Endothelial cell of umbilical vein (primary cell): ENCODE data around the gene PSMC6. TPM values are rescaled to one million over a fixed set of nuclear protein-coding genes. Genes with fewer than 3 reads are reported as not detected.

Experiments
- BruUV-seq: library from RNA; stranded (reverse); fragments of 400-500 nt; replicated peaks from 2 replicates; lab custom pipeline; 2021; lab: Mats Ljungman, UMichigan
- CTCF ChIA-PET: fragments of 300-600, 350-600 bp; sonication (Branson Sonifier 250); formaldehyde crosslinking; loops from one replicate; lab custom pipeline; 2021; ENCODE audit warnings: antibody characterized with exemption, inconsistent platforms; lab: Charles Lee
- POLR2A ChIA-PET: fragments of 300-600, 350-600 bp; sonication (Branson Sonifier 250); formaldehyde crosslinking; loops from one replicate; lab custom pipeline; 2021; ENCODE audit warnings: antibody characterized with exemption, inconsistent platforms; lab: Charles Lee
- DNase-seq: peaks from one replicate; pipeline ENCODE4 v3.0.0-alpha.2; 2011; ENCODE audit warnings: low read depth, low spot score
- FAIRE-seq: peaks from 2 replicates; lab custom pipeline; 2011; peaks lifted over from hg19 to GRCh38; lab: Jason Lieb, UNC
- H2AFZ ChIP-seq: 2 replicates; pipeline ENCODE4 v1.6.0; 2012; ENCODE audit warnings: low read depth, low read length, control low read depth, inconsistent platforms
- H3K27ac ChIP-seq: 2 replicates; pipeline ENCODE4 v1.5.1; 2011; ENCODE audit warnings: low read depth, mild to moderate bottlenecking, control low read depth, low read length, moderate library complexity; ENCODE audit not compliant: insufficient read depth
- H3K27me3 ChIP-seq, 2 experiments: 2 replicates each; pipeline versions ENCODE4 v1.6.0 to v1.6.1; 2011; ENCODE audit warnings: low read length in 2 of 2, mixed read lengths in 1 of 2; ENCODE audit not compliant: control insufficient read depth in 2 of 2, insufficient read depth in 2 of 2
- H3K36me3 ChIP-seq, 2 experiments: 2 replicates in 1 of 2; 3 replicates in 1 of 2; pipeline ENCODE4 v1.5.1; 2011; ENCODE audit warnings: low read length in 2 of 2, mild to moderate bottlenecking in 1 of 2, moderate library complexity in 1 of 2; ENCODE audit not compliant: control insufficient read depth in 2 of 2, insufficient read depth in 2 of 2; ENCODE audit errors: extremely low read depth in 1 of 2
- H3K4me1 ChIP-seq: 3 replicates; pipeline ENCODE4 v1.5.1; 2011; ENCODE audit warnings: mild to moderate bottlenecking, low read length; ENCODE audit not compliant: control insufficient read depth, insufficient read depth; ENCODE audit errors: extremely low read depth
- H3K4me2 ChIP-seq: 2 replicates; pipeline ENCODE4 v1.6.1; 2011; ENCODE audit warnings: low read length, control low read depth, mixed read lengths; ENCODE audit not compliant: insufficient read depth
- H3K4me3 ChIP-seq, 3 experiments: fragments of 200-600 bp in 1 of 3; sonication (generic), shearing (Covaris generic) in 1 of 3; replicated peaks in 1 of 3; 2 replicates each; pipeline ENCODE4 v1.5.1; 2011 to 2016; ENCODE audit warnings: control low read depth in 3 of 3, low read length in 3 of 3, mild to moderate bottlenecking in 2 of 3, inconsistent platforms in 1 of 3, low read depth in 1 of 3, moderate library complexity in 1 of 3; ENCODE audit not compliant: insufficient read depth in 1 of 3
- H3K79me2 ChIP-seq: 2 replicates; pipeline ENCODE4 v1.6.0; 2012; ENCODE audit warnings: low read length, inconsistent platforms; ENCODE audit not compliant: control insufficient read depth, insufficient read depth
- H3K9ac ChIP-seq: replicated peaks from 2 replicates; pipeline ENCODE3; 2011; ENCODE audit warnings: low read length, control low read depth; ENCODE audit not compliant: insufficient read depth; ENCODE audit errors: extremely low read depth
- H3K9me1 ChIP-seq: replicated peaks from 3 replicates; pipeline ENCODE4 v1.6.0; 2011; ENCODE audit warnings: mild to moderate bottlenecking, low read length; ENCODE audit not compliant: control insufficient read depth, insufficient read depth; ENCODE audit errors: extremely low read depth
- H3K9me3 ChIP-seq: replicated peaks from 2 replicates; pipeline ENCODE4 v1.5.1; 2012; ENCODE audit warnings: low read length, inconsistent platforms; ENCODE audit not compliant: control insufficient read depth, insufficient read depth
- H4K20me1 ChIP-seq: replicated peaks from 2 replicates; pipeline ENCODE3; 2011; ENCODE audit warnings: mild to moderate bottlenecking, low read length; ENCODE audit not compliant: control insufficient read depth, insufficient read depth; ENCODE audit errors: extremely low read depth
- CTCF ChIP-seq, 2 donors: IDR thresholded peaks; 1 replicate in 1 of 2; 2 replicates in 1 of 2; pipeline ENCODE4 v1.5.1; 2011; ENCODE audit warnings: low read length in 2 of 2, mild to moderate bottlenecking in 2 of 2, moderate library complexity in 2 of 2, control low read depth in 1 of 2, inconsistent platforms in 1 of 2, low read depth in 1 of 2; ENCODE audit not compliant: insufficient read depth in 1 of 2; ENCODE audit errors: extremely low read depth in 1 of 2
- EZH2 ChIP-seq: IDR thresholded peaks from 2 replicates; pipeline ENCODE4 v1.6.1; 2012; ENCODE audit warnings: borderline replicate concordance, low read depth, mild to moderate bottlenecking, moderate library complexity, low read length, inconsistent platforms; ENCODE audit not compliant: severe bottlenecking
- FOS ChIP-seq: IDR thresholded peaks from 2 replicates; pipeline ENCODE4 v1.6.1; 2011; ENCODE audit warnings: mild to moderate bottlenecking, low read length, moderate library complexity, borderline replicate concordance; ENCODE audit not compliant: insufficient read depth
- GATA2 ChIP-seq: IDR thresholded peaks from 2 replicates; pipeline ENCODE4 v1.7.0; 2011; ENCODE audit warnings: low read depth, mild to moderate bottlenecking, moderate library complexity, mixed read lengths, low read length; ENCODE audit not compliant: insufficient read length, insufficient read depth
- JUN ChIP-seq: IDR thresholded peaks from 2 replicates; pipeline ENCODE4 v1.6.1; 2011; ENCODE audit warnings: borderline replicate concordance, low read depth; ENCODE audit not compliant: insufficient read length, insufficient read depth
- MAX ChIP-seq: IDR thresholded peaks from 2 replicates; pipeline ENCODE4 v1.6.1; 2011; ENCODE audit not compliant: insufficient read depth, insufficient read length
- MYC ChIP-seq: IDR thresholded peaks from one replicate; pipeline ENCODE4 v1.6.1; 2011; ENCODE audit warnings: mild to moderate bottlenecking, low read depth, low read length
- POLR2A ChIP-seq: IDR thresholded peaks from 2 replicates; pipeline ENCODE4 v1.6.1; 2012; ENCODE audit warnings: low read depth, mild to moderate bottlenecking, control low read depth, low read length
- POLR2AphosphoS5 ChIP-seq: IDR thresholded peaks from 2 replicates; pipeline ENCODE4 v1.6.1; 2012; ENCODE audit warnings: low read depth, mild to moderate bottlenecking, control low read depth, low read length, moderate library complexity; ENCODE audit not compliant: insufficient read depth
- dilution Hi-C: fragments of 300-500 bp; cut with MboI; formaldehyde crosslinking; loops from one replicate; pipeline ENCODE4 v1.15.0; 2019; ENCODE audit warnings: low sequenced_read_pairs; ENCODE audit not compliant: extremely low pct_ligation_motif_present
- intact Hi-C: fragments of 100-400 bp; cut with micrococcal nuclease; formaldehyde crosslinking; loops from one replicate; pipeline ENCODE4 v1.10.0; 2022
- polyA plus RNA-seq, 4 experiments: library from polyadenylated mRNA; depleted of rRNA in 3 of 4; stranded (reverse) in 3 of 4; unstranded in 1 of 4; fragments of >200 nt; gene quantifications; 2 replicates each; pipeline versions ENCODE4 v1.2.1 to v1.2.3, GENCODE V29; 2011 to 2012; ENCODE audit warnings: missing spikeins in 1 of 4
- total RNA-seq: library from RNA; stranded (reverse); gene quantifications from 2 replicates; pipeline ENCODE4 v1.2.3, GENCODE V29; 2021

Gene PSMC6
- total and polyA plus RNA-seq, 2 donors (not counting 3 experiments of a cell fraction or from before 2014, with no cell fraction given): 44.0 to 103 TPM

GRCh38 chr14:52703225-52703624 is 3.8 kb upstream of the PSMC6 start:
- dilution Hi-C loops: no loop called here
- H3K9ac ChIP-seq: no peak overlapping the region
- H3K36me3 ChIP-seq: no peaks in the 10 kb centered on the region
- no peaks in the 10 kb centered on the region for H3K9me3 ChIP-seq
- H3K79me2 ChIP-seq: peaks cover 12% of the 10 kb centered on the region
- H3K4me3 ChIP-seq: no peak overlapping the region
- ChIA-PET POLR2A (no interaction called here), CTCF (no interaction called here)
- H4K20me1 ChIP-seq: no peaks in the 10 kb centered on the region
- H3K4me1 ChIP-seq: peaks cover 26% of the 10 kb centered on the region
- no peak overlapping the region for H3K27ac ChIP-seq
- TF ChIP-seq GATA2 (no peak), POLR2AphosphoS5 (no peak), CTCF (IDR thresholded peaks at IDR 0.05; ENCODE audit: extremely low read depth in 1 of 2, insufficient read depth in 1 of 2, low read depth in 1 of 2, low read length in 2 of 2) (no peak), FOS (no peak), MAX (no peak), EZH2 (no peak), JUN (no peak), POLR2A (no peak), MYC (no peak)
- intact Hi-C loops: loop anchor here (10.0 kb wide), 1 partner anchor 252 kb away; the partner anchor contains the start of gene FERMT2
- no peaks in the 10 kb centered on the region for H3K9me1 ChIP-seq
- no peak overlapping the region for H2AFZ ChIP-seq
- H3K4me2 ChIP-seq: no peak overlapping the region
- FAIRE-seq (no peak), DNase-seq (peak; percentile 38)
- no peaks in the 10 kb centered on the region for H3K27me3 ChIP-seq
- BruUV-seq: no TSS peak
